T1000 (cell line): ENCODE measurements around the gene ASB7.
"Not testable (repeated sequence)": the region's sequence is repeated elsewhere in the genome, so short reads cannot be mapped to it uniquely, and the experiment has no call there.

Experiments used
- DNase-seq: peaks from one replicate; lab custom pipeline; 2025; ENCODE audit warnings: mixed read lengths; lab: John Stamatoyannopoulos, UW

Gene ASB7

DNA sequence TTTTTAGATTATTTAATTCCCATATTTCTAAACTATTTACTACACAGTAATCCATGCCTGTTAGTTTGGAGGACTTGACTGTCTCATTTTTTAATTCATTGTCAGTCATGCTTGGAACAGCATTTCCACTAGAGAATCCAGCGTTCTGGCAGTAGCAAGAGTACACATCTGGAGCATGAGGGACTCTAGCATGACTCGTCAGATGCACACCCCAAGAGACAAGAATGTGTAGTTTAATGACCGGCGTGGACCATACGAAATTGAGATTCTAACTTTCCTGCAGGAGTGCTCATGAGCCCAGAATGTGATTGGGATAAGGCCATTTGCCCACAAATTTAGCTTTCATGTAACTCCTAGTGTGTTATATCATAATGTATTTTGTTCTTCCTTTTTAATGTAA lies 48.9 kb downstream of the ASB7 start:
- DNase-seq: no peak

DNA sequence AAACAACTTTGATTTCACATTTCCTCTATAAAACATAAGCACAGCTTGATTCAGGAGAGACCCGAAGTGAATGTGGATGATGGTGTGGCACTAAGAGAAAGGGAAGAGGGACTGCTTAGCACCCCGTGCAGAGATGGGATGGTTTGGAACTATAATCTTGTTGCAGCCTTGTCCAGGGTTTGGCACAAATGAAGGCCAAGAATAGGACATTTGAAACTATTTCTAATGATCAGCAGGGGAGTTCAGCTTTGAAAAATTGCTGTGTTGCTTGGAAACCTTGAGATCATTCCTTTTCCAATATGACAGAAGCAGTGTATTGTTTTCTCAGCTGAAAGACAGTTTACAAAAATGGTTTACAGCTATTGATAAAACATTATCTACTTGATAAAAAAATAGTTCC lies 49.7 kb downstream of the ASB7 start:
- no peak for DNase-seq

DNA sequence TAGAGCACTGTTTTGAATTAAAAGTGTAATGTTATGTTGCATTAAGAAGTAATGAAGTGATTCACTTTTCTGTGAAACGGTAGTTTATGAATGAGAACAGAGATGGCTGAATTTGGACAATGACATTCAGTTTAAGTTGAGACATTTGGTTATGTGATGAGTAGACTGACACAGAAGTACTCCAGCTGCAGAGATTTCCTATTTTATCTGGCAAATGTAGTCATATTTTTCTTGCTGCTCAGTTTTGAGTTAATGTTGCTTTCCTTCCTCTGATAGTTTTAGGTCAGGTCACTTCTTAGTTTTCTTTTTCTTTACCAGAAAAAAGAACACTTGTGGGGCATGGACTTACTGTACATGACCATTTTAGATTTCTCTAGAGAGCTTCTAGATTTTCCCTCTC lies 51.2 kb downstream of the ASB7 start:
- DNase-seq: no peak

DNA sequence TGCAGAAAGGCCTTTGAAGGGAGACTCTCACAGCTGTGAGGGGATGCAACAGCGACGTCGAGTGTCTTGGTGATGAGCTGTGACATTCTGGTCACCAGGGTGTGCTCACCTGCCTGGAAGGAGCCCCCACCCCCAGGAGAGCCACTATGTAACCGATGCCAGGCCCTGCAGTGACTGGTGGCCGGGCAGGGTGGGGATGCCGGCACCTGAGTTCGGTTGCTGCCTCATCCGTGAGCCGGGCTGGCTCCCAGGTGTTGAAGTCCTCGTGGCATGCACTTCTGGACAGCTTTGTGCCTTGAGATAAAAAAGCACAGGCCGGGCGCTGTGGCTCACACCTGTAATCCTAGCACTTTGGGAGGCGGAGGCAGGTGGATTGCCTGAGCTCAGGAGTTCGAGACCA lies 56.5 kb downstream of the ASB7 start:
- DNase-seq: no peak

DNA sequence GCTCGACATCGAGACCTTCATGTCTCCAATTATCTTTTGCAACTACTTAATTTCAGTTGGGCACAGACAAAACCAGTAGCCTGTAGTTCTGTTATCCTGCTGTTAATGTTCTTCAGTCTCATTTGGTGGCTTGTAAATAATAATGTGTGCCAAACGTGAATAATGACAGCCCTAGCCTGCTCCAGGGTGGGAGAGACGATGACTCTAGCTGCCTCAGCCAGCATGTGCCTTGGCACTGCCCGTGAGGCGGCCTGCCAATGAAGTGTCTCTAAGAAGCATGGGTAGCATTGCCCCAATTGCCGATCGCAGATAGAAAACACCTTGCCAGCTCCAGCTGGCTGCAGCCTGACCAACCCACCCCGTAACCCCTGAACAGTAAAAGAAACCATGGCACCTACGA lies 58.8 kb downstream of the ASB7 start:
- no peak for DNase-seq

DNA sequence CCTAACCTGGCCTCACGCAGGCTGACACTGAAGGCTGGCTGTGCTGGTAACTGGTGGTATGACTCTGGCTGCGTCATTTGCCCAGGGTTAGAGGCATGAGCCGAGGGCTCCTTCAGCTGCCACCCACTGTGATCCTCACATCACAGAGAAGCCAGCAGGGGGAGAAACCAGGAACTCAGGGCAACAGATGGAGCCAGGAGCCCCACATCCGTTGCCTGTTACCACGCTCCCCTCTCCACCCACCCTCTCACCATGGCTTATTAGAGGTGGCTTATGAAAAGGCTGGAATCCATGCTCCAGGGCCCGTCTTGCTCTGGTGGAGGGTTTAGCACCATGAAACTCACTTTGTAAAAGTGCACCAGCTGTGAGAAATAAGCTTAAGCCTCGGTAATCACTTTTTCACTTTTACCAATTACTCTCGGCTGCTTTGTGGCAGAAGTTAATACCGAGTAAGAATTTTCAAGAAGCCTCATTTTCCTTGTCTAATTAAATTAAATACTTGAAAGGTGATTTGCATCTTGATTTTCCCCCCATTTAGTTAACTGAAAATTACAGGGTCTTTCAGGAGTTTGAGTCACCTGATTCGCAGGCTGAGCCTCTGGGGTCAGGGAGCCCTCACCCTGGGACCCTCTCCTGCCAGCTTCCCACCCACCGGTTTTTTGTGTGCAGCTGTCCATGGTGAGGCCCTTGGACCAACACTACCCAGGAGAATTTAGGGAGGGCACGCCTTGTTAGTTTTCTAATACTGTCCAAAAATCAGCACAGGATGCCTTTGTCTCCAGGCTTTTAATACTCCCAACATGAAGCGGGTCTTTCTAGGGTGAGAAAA lies 60.9 kb downstream of the ASB7 start:
- DNase-seq: no peak

DNA sequence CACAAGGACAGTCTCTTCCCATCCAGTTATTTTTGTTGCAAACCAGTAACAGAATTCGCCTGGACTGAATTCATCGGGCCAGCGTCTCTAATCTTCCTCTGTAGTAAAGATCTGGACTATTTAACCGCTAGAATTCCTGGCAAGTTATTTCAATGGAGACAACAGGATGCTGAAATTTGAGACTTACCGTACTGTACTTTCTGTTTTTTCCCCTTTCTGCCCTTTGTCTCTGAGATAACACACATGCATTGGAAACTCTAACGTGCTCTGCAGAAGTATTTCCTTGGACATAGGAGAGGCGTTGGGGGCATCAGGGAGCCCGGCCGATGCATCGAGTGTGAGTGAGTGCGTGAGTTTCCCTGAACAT lies 61.5 kb downstream of the ASB7 start:
- no peak for DNase-seq

DNA sequence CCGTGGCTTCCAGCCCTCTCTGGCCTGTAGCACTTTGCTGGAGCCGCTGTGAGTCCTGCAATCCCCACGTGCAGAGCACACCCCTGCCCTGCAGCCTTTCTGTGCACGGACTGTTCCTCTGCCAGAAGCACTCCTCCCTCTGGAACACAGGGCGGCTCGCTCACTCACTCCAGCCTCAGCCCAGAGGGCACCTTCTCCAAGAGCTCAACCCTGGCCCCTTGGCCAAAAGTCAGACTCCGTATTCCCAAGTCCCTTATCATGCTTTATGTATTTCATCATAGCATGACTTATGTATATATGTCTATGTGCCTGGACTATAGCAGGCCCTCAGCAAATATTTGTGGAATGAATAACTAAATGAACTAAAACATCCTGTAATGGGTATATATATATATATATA lies 63.2 kb downstream of the ASB7 start:
- no peak for DNase-seq

DNA sequence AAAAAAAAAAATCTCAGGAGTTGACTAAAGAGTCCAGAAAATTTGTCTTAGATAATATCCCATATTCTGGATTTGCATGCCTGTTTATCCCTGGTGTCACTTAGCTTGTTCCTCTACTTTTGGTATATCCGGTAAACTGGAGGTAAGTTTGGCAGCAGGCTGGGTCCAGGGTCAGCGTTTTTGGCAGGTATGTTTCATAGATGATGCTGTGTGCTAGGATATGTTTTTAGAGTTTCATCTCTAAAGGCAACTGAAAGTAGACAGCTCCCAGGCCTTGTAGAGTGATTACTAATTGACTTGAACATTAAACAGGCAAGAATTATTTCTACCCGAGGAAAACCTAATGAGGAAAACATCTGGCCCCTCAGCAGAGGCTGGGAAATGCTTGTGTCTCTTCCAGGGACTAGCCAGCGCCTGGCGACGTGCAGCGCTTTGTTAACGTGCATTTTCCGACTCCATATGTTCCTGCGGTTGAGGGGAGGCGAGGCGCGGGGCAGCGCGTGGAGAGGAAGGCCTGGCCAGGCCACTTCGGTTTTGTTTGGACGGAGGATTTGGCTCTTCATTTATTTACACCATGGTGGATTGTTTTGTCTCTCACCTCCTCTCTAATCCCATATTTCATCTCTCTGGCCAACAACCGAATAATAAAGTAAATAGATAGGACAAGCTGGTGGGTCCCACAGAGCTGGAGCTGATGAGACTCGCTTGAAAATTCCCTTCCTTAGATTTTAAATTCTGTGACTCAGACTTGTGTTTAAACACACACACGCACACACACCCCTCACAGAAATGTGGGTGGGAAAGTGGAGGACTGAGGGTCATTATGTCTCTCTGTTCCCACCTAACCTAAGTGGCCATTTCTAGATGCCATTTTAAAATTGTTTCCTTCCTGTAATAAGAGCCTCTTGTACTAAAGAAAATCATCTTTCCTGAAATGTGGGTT lies 65.3 kb downstream of the ASB7 start:
- DNase-seq: no peak

DNA sequence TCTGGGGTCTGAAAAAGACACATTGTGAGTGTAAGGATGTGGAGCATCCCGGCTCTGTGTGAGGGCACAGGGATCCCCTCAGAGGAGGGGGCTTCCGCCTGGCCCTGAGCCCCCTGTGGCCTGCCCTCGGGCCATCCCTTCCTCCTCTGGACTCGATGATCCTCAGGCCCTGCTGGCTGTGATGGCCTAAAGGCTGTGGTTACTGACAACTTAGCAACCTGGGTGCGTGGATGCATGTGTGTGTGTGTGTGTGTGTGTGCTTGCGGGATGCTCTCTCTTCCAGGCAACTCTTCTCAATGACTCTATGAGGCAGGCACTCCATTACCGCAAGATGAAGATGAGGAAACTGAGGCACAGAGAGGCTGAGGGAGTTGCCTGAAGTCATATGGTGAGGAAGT lies 66.0 kb downstream of the ASB7 start:
- no peak for DNase-seq

DNA sequence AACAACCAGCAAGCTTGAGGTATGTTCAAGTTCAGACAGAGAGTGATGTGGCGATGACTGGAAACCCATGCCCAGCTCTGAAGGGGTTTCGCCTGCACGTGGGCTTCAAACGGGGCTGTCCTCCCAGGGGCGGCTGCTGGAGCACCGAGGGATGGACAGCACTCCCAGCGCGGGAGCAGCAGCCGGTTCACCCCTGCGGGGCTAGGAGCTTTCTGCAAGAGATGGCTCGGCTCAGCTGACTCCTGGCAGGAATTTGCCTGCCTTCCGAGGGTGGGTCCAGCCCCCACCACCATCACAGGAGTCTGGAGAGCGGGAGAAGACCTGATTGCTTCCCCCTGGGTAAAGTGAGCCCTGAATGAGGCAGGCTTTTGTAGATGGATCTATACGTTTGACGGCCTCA lies 66.9 kb downstream of the ASB7 start:
- no peak for DNase-seq

DNA sequence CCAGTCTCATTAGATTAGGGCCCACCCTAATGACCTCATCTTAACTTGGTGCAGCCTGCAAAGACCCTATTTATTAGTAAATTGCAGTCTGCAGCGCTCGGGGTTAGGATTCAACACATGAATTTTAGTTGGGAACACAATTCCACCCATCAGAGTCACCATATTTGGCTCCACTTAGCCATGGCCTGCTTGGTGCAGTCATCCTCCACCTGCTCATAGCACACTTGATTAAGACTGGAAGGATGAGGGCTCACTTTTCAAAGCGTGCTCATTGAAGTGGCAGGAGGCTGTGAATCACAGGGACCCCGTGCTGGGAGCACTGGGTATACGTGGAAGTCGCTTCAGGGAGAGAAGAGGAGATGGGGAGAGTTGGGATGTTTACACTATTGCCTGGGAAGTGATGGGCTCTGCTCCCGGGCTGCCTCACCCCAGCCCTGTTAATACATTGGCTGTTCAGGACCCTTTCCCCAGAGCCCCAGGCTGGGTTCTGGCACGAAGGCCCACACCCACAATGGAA lies 68.2 kb downstream of the ASB7 start:
- DNase-seq: no peak

DNA sequence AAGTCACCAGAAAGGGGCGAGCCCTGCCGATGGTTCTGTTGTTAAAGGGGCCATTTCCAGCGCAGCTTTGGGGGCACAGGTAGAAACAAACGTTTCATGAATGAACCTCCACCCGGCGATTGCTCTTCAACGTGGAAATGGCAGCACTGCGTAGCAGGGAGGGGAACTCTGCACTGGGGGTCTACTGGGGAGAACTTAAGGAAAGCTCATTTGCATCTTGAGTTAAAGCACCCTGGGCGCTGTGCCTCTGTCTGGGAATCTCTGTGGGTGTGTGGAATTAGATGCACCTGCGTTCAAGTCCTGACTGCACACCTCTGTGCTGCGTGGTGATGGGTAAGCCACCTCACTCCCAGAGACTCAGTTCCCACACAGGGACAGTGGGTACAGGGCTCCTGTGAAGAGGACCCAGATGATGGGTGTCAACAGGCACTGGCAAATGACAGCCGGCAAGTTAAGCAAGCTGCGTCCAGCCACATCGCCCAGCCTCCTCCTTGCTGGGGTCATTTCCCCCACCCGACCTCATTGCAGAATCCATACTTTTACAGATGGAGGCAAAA lies 68.8 kb downstream of the ASB7 start:
- DNase-seq: no peak

DNA sequence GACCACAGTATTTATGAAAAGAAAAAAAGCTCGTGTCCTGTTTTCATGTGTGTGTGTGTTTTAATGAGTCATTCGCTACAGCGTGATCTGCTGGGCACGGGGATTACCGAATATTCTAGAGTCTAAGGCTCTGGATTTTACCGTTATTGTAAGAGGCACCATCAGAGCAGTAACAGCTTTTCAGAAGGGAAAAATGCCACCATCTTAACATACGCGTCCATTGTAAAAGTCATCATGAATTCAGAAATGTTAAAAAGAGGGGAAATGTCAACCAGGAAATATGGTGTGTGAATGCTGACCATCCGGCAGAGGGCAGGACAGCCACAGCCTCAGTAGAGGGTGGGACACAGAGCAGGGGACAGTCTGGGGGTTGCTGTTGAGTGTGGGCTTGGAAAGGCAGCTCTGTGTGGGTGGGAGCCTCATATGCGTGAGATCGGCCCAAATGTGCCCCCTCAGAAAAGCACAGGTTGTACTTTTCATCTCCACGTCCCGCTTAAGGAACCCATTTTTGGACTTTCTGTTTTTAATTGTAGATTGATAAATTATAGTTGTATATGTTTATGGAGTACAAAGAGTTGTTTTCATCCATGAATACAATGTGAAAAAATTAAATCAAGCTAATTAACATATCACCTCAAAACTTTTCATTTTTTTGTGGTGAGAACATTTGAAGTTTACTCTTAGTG lies 69.6 kb downstream of the ASB7 start:
- no peak for DNase-seq

DNA sequence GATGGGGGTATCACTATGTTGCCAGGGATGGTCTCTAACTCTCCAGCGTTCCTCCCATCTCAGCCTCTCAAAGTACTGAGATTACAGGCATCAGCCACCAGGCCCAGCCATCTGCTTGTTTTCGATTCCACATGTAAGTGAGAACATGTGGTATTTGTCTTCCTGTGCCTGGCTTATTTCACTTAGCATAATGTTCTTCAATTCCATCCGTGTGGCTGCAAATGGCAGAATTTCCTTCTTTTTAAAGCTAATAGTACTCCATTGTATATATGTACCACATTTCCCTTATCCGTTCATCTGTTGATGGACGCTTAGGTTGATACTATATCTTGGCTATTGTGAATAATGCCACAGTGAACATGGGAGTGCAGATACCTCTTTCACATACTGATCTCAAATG lies 70.6 kb downstream of the ASB7 start:
- DNase-seq: no peak

DNA sequence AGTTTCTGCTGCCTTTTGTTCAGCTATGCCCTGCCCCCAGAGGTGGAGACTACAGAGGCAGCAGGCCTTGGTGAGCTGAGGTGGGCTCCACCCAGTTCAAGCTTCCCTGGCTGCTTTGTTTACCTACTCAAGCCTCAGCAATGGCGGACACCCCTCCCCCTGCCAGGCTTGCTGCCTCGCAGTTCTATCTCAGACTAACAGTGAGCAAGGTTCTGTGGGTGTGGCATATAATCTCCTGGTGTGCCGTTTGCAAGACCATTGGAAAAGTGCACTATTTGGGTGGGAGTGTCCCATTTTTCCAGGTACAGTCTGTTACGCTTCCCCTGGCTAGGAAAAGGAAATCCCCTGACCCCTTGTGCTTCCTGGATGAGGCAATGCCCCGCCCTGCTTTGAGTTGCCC lies 76.8 kb downstream of the ASB7 start:
- DNase-seq: not testable (repeated sequence)

DNA sequence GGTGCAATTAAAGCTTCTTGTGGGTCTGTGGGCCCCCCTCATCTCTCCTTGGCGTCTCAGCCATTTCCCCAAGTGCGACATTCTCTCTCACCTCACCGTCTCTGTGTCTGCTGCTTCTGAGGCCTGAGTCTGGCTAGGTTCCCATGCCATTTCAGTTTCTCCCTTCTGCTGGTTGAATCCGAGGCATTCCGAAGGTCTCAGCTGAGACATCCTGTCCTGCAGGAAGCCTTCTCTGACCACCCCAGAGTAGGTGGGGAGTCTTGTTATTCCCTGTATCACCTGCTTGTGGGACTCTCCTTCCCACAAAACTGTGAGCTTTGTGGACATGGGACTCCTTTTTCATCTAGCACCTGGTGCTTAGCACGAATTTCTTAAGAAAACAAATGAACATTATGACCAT lies 78.3 kb downstream of the ASB7 start:
- DNase-seq: no peak

DNA sequence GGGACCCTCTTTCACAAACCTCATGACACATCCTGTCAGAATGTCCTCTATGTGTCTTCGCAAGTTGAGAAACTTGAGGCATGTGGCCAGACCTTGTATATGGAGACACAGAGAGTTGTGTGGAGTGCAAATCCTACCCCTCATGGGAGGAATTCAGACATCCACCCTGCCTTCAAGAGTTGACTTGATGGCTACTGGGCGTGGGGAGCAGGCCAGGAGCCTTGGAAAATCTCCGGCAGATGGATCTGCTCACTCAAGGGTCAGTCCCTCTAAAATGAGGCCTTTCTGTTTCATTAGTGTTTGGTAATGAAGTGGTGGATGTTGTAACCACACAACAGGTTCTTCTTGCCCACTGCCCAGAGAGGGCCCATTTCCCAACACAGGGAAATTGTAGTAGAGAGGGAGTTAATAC lies 79.0 kb downstream of the ASB7 start:
- DNase-seq: no peak

DNA sequence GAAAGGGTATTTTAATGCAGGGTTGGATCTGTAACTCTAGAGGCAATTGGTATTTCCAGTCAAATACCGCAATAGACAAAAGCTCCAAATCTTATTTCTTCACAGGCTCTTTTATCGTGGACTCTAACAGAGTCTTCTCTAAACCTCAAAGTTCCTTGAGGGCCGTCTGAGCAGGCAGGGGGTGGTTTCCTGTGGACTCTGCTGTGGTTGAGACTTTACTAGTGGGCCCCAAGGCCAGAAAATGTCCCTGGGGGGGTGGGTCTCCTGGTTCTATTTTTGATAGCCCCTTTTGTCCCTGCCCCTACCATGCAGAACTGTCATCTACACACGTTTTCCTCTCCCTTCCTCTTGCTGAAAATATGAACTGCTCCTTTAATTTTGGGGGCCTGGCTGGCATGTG lies 80.1 kb downstream of the ASB7 start:
- no peak for DNase-seq

DNA sequence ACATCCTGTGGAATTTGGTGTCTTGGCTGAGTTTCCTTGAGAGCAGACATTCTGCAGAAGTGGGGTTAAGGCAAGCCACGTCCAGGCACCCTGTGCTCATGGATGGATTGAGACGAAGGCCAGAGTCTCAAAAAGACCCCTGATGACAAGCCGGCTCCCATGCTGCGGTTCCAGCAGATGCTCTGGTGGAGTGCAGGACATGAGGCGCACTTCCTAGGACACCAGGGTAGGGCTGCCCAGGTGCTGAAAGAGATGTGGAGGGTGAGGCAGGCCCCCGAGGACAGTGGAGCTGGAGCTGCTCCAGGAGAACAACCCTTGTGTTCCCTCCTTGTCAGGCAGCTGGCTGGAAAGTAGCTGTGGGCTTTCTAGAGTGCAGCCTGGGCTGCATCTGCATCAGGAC lies 81.0 kb downstream of the ASB7 start:
- DNase-seq: no peak

DNA sequence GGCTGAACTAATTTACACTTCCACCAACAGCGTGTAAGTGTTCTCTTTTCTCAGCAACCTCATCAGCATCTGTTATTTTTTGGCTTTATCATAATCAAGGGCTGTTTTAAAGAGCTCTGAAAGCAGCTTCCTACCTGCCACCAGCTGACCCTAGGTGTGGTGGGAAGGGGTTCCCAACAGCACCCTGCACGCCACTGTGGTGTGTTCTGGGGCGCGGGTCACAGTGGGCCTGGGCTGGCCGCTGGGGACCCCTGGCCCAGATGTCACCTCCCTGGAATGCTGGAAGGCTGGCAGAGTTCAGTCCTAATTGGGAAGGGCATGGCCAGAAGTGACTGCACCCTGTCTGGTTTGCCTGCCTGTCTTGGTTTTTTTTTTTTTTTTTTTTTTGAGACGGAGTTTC lies 82.2 kb downstream of the ASB7 start:
- DNase-seq: no peak
